Measurements from ENCODE around the gene MAS1L.

The MAS1L gene

DNA sequence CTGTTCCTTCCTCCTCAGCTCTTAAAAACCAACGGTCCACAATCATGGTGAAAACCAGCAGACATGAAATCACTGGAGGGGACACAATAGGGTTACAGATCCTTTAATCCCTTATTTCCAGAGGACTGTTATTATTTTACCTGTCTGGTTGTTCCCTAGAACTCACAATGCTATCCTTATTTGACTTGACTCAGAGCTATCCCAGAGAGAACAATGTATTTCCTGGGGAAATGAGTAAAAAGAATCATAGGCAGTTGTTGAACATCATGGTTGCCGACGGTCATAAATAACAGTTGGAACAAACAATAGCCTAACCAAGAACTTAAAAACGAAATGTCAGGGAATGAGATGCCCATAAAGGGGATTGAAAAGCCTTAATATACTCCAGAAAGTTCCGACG is 21.5 kb downstream of the MAS1L start:
- DNase-seq (ENCODE audit: low spot score), result no peak
- TF ChIP-seq CTCF (IDR thresholded peaks at IDR 0.05; ENCODE audit: extremely low read depth, missing control alignments), result no peak

DNA sequence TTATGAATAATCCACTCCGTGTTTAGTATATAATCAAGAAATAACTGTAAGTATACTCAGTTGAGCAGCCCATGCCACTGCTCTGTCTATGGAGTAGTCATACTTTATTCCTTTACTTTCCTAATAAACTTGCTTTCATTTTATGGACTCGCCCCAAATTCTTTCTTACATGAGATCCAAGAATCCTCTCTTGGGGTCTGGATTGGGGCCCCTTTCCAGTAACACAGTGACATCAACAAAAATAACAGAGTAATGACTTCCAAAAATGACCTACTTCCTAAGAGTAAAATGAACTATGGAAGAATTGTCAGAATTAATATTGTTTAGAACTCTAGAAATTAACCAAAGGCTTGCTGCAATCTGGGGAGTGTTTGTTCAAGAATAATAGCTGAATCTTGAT is 22.0 kb downstream of the MAS1L start:
- no peak for DNase-seq (ENCODE audit: low spot score)
- no peak for TF ChIP-seq CTCF (IDR thresholded peaks at IDR 0.05; ENCODE audit: extremely low read depth, missing control alignments)

GRCh38 chr6:29465279-29465678 is 22.5 kb downstream of the MAS1L start:
- no peak for DNase-seq (ENCODE audit: low spot score)
- TF ChIP-seq CTCF (IDR thresholded peaks at IDR 0.05; ENCODE audit: extremely low read depth, missing control alignments), result no peak

GRCh38 chr6:29462022-29462421 is 25.7 kb downstream of the MAS1L start:
- no peak for TF ChIP-seq CTCF (IDR thresholded peaks at IDR 0.05; ENCODE audit: extremely low read depth, missing control alignments)
- DNase-seq (ENCODE audit: low spot score), result no peak

DNA sequence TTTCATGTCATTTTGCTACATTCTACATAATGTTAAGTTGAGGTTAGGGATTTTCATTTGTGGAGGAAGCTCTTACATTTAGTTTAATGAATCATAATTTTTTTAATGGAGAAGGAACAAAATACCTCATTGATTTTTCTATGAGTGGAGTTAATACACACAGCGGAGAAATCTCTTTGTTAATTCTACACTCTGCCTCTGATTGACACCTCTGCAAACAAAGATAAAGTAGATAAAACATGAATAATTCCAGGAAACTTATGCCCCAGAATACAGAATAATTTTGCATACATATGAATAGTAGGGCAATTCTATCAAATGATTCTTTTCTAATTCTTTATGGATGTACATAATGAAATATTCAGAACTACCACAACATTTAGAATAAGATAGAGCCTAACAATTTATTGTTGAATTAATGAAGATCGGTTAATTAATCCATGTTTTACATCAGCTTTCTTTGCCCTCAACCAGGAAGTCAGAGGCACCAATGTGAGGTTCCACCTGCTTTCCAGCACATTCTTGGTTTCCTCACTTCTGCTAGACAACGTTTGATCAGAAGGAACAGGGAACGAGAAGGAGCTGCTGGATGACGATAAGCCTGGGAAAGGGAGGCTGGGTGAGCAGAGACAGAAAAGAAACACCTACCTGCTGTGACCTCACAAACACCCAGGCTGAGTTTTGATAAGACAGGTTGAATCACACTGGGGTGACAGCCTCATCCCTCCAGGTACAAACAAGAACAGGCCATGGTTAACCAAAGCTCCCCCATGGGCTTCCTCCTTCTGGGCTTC is 26.5 kb downstream of the MAS1L start:
- no peak for DNase-seq (ENCODE audit: low spot score)
- TF ChIP-seq CTCF (IDR thresholded peaks at IDR 0.05; ENCODE audit: extremely low read depth, missing control alignments), result no peak

GRCh38 chr6:29456971-29457370 is 30.8 kb downstream of the MAS1L start, which contains the start of the genes OR11A1 and OR2H1:
Gene OR11A1 (minus strand): TSS chr6:29457071. CDS start chr6:29427641, 29,430 bp downstream.
Gene OR2H1 (plus strand): TSS chr6:29457155. CDS start chr6:29461770, 4,615 bp downstream.
- DNase-seq (ENCODE audit: low spot score), result no peak
- no peak for TF ChIP-seq CTCF (IDR thresholded peaks at IDR 0.05; ENCODE audit: extremely low read depth, missing control alignments)

DNA sequence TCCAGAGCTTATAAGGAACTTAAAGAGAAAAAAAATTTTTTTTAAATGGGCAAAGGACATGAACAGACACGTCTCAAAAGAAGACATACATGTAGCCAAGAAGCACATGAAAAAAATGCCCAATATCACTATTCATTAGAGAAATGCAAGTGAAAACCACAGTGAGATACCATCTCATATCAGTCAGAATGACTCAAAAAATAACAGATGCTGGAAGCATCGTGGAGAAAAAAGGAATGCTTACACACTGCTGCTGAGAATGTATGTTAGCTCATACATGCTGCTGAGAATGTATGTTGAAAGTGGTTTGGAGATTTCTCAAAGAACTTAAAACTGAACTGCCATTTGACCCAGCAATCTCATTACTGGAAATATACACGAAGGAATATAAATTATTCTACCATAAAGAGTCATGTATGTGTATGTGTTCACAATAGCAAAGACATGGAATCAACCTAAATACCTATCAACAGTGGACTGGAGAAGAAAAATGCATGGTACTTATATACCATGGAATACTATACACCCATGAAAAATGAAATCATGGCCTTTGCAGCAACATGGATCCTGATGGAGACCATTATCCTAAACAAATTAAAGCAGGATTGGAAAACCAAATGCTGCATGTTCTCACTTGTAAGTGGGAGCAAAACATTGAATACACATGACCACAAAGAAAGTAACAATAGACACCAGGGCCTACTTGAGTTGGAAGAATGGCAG is 36.1 kb downstream of the MAS1L start:
- no peak for DNase-seq (ENCODE audit: low spot score)
- no peak for TF ChIP-seq CTCF (IDR thresholded peaks at IDR 0.05; ENCODE audit: extremely low read depth, missing control alignments)

All from GM20000 (cell line).